Posterior cingulate gyrus (tissue), 11 donors: ENCODE data around the gene SLC22A16.
"Not testable (repeated sequence)": the region's sequence is repeated elsewhere in the genome, so short reads cannot be mapped to it uniquely, and the experiment has no call there.

Source experiments
- DNase-seq, 10 donors: peaks; one replicate each; pipeline versions ENCODE4 v3.0.0 to v3.0.0-alpha.2; 2020 to 2021; ENCODE audit warnings: mixed read lengths in 3 of 10
- intact Hi-C: fragments of 100-400 bp; cut with DNase I; formaldehyde crosslinking; loops from one replicate; pipeline ENCODE4 v1.15.1; 2023

SLC22A16 gene

GRCh38 chr6:110491299-110491643 is 14.9 kb upstream of the SLC22A16 start:
- intact Hi-C loops: no loop called here
- DNase-seq: no peak

GRCh38 chr6:110490110-110490509 is 13.7 kb upstream of the SLC22A16 start:
- intact Hi-C loops: no loop called here
- no peak for DNase-seq

- intact Hi-C loops: no loop called here
- no peak for DNase-seq
Measured at GRCh38 chr6:110488606-110489190, 12.3 kb upstream of the SLC22A16 start.

- intact Hi-C loops, DNase-seq: not testable (repeated sequence)
Measured at GRCh38 chr6:110487968-110488381, 11.6 kb upstream of the SLC22A16 start.

- no peak for DNase-seq
- intact Hi-C loops: no loop called here
Measured at GRCh38 chr6:110486756-110487155, 10.3 kb upstream of the SLC22A16 start.

- DNase-seq: no peak
Measured at GRCh38 chr6:110485491-110485890, 9.1 kb upstream of the SLC22A16 start.

GRCh38 chr6:110484321-110484720 is 7.9 kb upstream of the SLC22A16 start:
- intact Hi-C loops: no loop called here
- no peak for DNase-seq

More at GRCh38 chr6:110485491-110485890, 9.1 kb upstream of the SLC22A16 start:
- intact Hi-C loops: no loop called here

- DNase-seq: no peak
- intact Hi-C loops: no loop called here
Measured at GRCh38 chr6:110482774-110483400, 6.5 kb upstream of the SLC22A16 start.

GRCh38 chr6:110481081-110481480 is 4.7 kb upstream of the SLC22A16 start:
- DNase-seq: no peak
- intact Hi-C loops: no loop called here

- intact Hi-C loops: no loop called here
- DNase-seq: no peak
Measured at GRCh38 chr6:110475066-110475653, 1.3 kb downstream of the SLC22A16 start.

- intact Hi-C loops: no loop called here
- DNase-seq: peak in 1 of 10 donors; percentile 52
Measured at GRCh38 chr6:110474500-110474899, 1.9 kb downstream of the SLC22A16 start.

GRCh38 chr6:110472739-110473138 is 3.7 kb downstream of the SLC22A16 start:
- no peak for DNase-seq
- intact Hi-C loops: no loop called here

- DNase-seq: no peak
- intact Hi-C loops: no loop called here
Measured at GRCh38 chr6:110471726-110472365, 4.6 kb downstream of the SLC22A16 start.

- DNase-seq: no peak
- intact Hi-C loops: no loop called here
Measured at GRCh38 chr6:110468731-110469130, 7.7 kb downstream of the SLC22A16 start.

GRCh38 chr6:110467566-110468140 is 8.8 kb downstream of the SLC22A16 start:
- no peak for DNase-seq
- intact Hi-C loops: no loop called here

GRCh38 chr6:110462884-110463481 is 13.4 kb downstream of the SLC22A16 start:
- intact Hi-C loops: no loop called here
- DNase-seq: no peak

GRCh38 chr6:110461376-110461775 is 15.0 kb downstream of the SLC22A16 start:
- intact Hi-C loops: no loop called here
- no peak for DNase-seq

GRCh38 chr6:110459137-110459536 is 17.3 kb downstream of the SLC22A16 start:
- intact Hi-C loops: no loop called here
- no peak for DNase-seq

- intact Hi-C loops: no loop called here
- DNase-seq: no peak
Measured at GRCh38 chr6:110458476-110458875, 17.9 kb downstream of the SLC22A16 start.

GRCh38 chr6:110457567-110458175 is 18.7 kb downstream of the SLC22A16 start:
- intact Hi-C loops: not testable (repeated sequence)
- peak in 2 of 10 donors; percentile 27 to 39 for DNase-seq

- intact Hi-C loops: no loop called here
- DNase-seq: no peak
Measured at GRCh38 chr6:110456694-110457093, 19.7 kb downstream of the SLC22A16 start.
